ENCODE measurements around the gene FAM107B. TPM values are rescaled to one million over a fixed set of nuclear protein-coding genes. Genes with fewer than 3 reads are reported as not detected.

FAM107B gene
- total RNA-seq, 1 experiment from 2014 or later = 41.6 TPM

DNA sequence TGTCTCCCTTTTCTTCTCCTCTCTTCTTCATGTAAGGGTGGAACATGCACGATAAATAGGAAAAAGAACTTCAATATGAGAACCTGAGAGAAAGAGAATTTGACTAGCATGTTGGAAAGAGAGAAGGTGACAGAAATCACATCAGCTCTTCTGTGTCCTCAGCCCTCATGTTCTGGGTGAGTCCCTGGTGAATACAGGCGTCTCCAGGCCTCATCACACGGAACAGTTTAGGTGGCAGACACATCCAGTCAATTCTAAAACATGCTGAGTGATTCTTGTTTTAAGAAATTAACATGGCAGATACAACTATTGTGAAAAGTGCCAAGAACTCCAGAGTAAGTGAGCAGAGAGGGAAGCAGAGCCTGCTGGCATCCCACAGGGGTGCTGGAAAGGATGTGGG lies 96.1 kb downstream of the FAM107B start:
- Histone ChIP-seq H2AFZ (ENCODE audit: low read depth, low read length, poor library complexity, severe bottlenecking) (no peak overlapping the region), H3K9me2 (ENCODE audit: insufficient read depth) (no peaks in the 10 kb centered on the region), H3K4me3 (replicated peaks in 1 of 2; ENCODE audit: low read depth in 1 of 2, low read length in 2 of 2) (no peak overlapping the region), H3K27ac (ENCODE audit: low read depth, low read length) (no peak overlapping the region), H3K4me2 (ENCODE audit: low read length) (no peak overlapping the region), H3K9ac (ENCODE audit: low read length) (no peak overlapping the region), H3K9me3 (ENCODE audit: control insufficient read depth in 1 of 2, insufficient read depth in 1 of 2, low read depth in 1 of 2, low read length in 2 of 2) (no peaks in the 10 kb centered on the region), H3K27me3 (ENCODE audit: insufficient read depth, low read length) (no peaks in the 10 kb centered on the region; the same call in 1 of the 2 replicates), H3K79me2 (ENCODE audit: insufficient read depth, low read length) (no peaks in the 10 kb centered on the region), H4K20me1 (ENCODE audit: insufficient read depth) (no peaks in the 10 kb centered on the region), H3K36me3 (ENCODE audit: control insufficient read depth in 1 of 2, insufficient read depth in 2 of 2, low read length in 2 of 2) (no peaks in the 10 kb centered on the region), H3K4me1 (ENCODE audit: control insufficient read depth in 1 of 2, insufficient read depth in 2 of 2, low read length in 2 of 2) (peaks cover 0 to 12% of the 10 kb centered on the region in 2 experiments; a peak in 3 of 4 replicates)
- no peak for TF ChIP-seq EZH2phosphoT487 (IDR thresholded peaks at IDR 0.05; ENCODE audit: borderline replicate concordance)
- no peak for TF ChIP-seq POLR2A (IDR thresholded peaks at IDR 0.05; ENCODE audit: borderline replicate concordance, extremely low read depth, insufficient read depth, insufficient read length)
- TF ChIP-seq RAD21 (IDR thresholded peaks at IDR 0.05; ENCODE audit: low read depth) = no peak
- TF ChIP-seq FOSL1 (IDR thresholded peaks at IDR 0.05; ENCODE audit: low read depth) = no peak
- ChIA-PET POLR2A (no interaction called here), RAD21 (ENCODE audit: low non-redundant PET in 1 of 2, low total read pairs in 2 of 2, uncharacterized antibody in 2 of 2, unreplicated experiment in 2 of 2) (no interaction called here), CTCF (no interaction called here)
- ATAC-seq = no peak
- no peak for DNase-seq (ENCODE audit: low read depth, low spot score)
- intact Hi-C loops (cut with micrococcal nuclease) = no loop called here
- BruUV-seq (replicated peaks) = no TSS peak

DNA sequence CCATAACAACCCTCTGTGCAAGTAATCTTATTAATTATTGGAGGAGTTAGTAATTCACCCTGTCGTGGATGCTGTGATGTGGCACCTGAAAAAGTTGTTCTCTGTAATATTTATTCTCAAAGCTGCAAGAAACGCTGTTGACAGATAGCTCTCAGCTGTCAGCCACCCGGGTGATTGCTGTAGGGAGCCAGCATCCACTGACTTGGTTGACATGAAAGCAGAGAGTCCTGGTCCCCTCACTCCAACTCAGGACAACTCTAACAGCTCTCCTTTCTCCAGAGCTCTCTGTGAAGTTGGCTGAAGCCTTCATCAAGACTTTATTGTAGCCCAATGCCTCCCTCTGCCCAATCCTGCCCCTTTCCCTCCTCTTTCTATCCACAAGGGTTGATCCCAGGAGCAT lies 98.0 kb downstream of the FAM107B start:
- RAD21 ChIA-PET (ENCODE audit: low non-redundant PET in 1 of 2, low total read pairs in 2 of 2, uncharacterized antibody in 2 of 2, unreplicated experiment in 2 of 2) = no interaction called here
- no peak overlapping the region for H3K27ac ChIP-seq (ENCODE audit: low read depth, low read length)

More for the DNA sequence above, 98.0 kb downstream of the FAM107B start:
- intact Hi-C loops (cut with micrococcal nuclease) = no loop called here
- H3K9me3 ChIP-seq (ENCODE audit: control insufficient read depth in 1 of 2, insufficient read depth in 1 of 2, low read depth in 1 of 2, low read length in 2 of 2) = no peaks in the 10 kb centered on the region
- no peak overlapping the region for H3K4me2 ChIP-seq (ENCODE audit: low read length)
- ATAC-seq (no peak), DNase-seq (ENCODE audit: low read depth, low spot score) (no peak)
- no peaks in the 10 kb centered on the region; the same call in 1 of the 2 replicates for H3K27me3 ChIP-seq (ENCODE audit: insufficient read depth, low read length)
- H3K36me3 ChIP-seq (ENCODE audit: control insufficient read depth in 1 of 2, insufficient read depth in 2 of 2, low read length in 2 of 2) = no peaks in the 10 kb centered on the region
- no TSS peak for BruUV-seq (replicated peaks)
- no peak overlapping the region for H3K4me3 ChIP-seq (replicated peaks in 1 of 2; ENCODE audit: low read depth in 1 of 2, low read length in 2 of 2)
- peaks cover 0 to 10% of the 10 kb centered on the region in 2 experiments; a peak in 3 of 4 replicates for H3K4me1 ChIP-seq (ENCODE audit: control insufficient read depth in 1 of 2, insufficient read depth in 2 of 2, low read length in 2 of 2)
- no peak overlapping the region for H2AFZ ChIP-seq (ENCODE audit: low read depth, low read length, poor library complexity, severe bottlenecking)
- no peaks in the 10 kb centered on the region for H3K9me2 ChIP-seq (ENCODE audit: insufficient read depth)
- TF ChIP-seq EZH2phosphoT487 (IDR thresholded peaks at IDR 0.05; ENCODE audit: borderline replicate concordance) = no peak
- no peak for TF ChIP-seq CEBPB (IDR thresholded peaks at IDR 0.05; ENCODE audit: low read depth)
- TF ChIP-seq POLR2A (IDR thresholded peaks at IDR 0.05; ENCODE audit: borderline replicate concordance, extremely low read depth, insufficient read depth, insufficient read length) = no peak
- no peak for TF ChIP-seq SP1 (IDR thresholded peaks at IDR 0.05; ENCODE audit: low read depth)
- TF ChIP-seq, protein P1, sequence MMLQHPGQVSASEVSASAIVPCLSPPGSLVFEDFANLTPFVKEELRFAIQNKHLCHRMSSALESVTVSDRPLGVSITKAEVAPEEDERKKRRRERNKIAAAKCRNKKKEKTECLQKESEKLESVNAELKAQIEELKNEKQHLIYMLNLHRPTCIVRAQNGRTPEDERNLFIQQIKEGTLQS (IDR thresholded peaks at IDR 0.05) = no peak
- TF ChIP-seq, protein P2, sequence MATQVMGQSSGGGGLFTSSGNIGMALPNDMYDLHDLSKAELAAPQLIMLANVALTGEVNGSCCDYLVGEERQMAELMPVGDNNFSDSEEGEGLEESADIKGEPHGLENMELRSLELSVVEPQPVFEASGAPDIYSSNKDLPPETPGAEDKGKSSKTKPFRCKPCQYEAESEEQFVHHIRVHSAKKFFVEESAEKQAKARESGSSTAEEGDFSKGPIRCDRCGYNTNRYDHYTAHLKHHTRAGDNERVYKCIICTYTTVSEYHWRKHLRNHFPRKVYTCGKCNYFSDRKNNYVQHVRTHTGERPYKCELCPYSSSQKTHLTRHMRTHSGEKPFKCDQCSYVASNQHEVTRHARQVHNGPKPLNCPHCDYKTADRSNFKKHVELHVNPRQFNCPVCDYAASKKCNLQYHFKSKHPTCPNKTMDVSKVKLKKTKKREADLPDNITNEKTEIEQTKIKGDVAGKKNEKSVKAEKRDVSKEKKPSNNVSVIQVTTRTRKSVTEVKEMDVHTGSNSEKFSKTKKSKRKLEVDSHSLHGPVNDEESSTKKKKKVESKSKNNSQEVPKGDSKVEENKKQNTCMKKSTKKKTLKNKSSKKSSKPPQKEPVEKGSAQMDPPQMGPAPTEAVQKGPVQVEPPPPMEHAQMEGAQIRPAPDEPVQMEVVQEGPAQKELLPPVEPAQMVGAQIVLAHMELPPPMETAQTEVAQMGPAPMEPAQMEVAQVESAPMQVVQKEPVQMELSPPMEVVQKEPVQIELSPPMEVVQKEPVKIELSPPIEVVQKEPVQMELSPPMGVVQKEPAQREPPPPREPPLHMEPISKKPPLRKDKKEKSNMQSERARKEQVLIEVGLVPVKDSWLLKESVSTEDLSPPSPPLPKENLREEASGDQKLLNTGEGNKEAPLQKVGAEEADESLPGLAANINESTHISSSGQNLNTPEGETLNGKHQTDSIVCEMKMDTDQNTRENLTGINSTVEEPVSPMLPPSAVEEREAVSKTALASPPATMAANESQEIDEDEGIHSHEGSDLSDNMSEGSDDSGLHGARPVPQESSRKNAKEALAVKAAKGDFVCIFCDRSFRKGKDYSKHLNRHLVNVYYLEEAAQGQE (IDR thresholded peaks at IDR 0.05; ENCODE audit: low read depth) = no peak
- no peak for TF ChIP-seq ELF1 (IDR thresholded peaks at IDR 0.05; ENCODE audit: borderline replicate concordance, low read depth)
- H3K9ac ChIP-seq (ENCODE audit: low read length) = no peak overlapping the region
- ChIA-PET CTCF (no interaction called here), POLR2A (no interaction called here)
- no peaks in the 10 kb centered on the region for H3K79me2 ChIP-seq (ENCODE audit: insufficient read depth, low read length)
- no peaks in the 10 kb centered on the region for H4K20me1 ChIP-seq (ENCODE audit: insufficient read depth)
